Hepatocyte (in vitro differentiated cells): ENCODE data around the gene ZNF76.

ENCODE experiments used
- EZH2phosphoT487 ChIP-seq: fragments of 200-600 bp; sonication (generic); IDR thresholded peaks from one replicate; pipeline ENCODE4 v1.6.1; 2018; ENCODE audit warnings: antibody characterized with exemption, mild to moderate bottlenecking, low read depth, moderate library complexity; ENCODE audit not compliant: unreplicated experiment, severe bottlenecking
- TF ChIP-seq, protein P1 (sequence below): fragments of 200-600 bp; sonication (generic); IDR thresholded peaks from 2 replicates; pipeline ENCODE4 v1.5.1; 2016; ENCODE audit warnings: antibody characterized with exemption, mild to moderate bottlenecking; ENCODE audit not compliant: poor library complexity

DNA sequence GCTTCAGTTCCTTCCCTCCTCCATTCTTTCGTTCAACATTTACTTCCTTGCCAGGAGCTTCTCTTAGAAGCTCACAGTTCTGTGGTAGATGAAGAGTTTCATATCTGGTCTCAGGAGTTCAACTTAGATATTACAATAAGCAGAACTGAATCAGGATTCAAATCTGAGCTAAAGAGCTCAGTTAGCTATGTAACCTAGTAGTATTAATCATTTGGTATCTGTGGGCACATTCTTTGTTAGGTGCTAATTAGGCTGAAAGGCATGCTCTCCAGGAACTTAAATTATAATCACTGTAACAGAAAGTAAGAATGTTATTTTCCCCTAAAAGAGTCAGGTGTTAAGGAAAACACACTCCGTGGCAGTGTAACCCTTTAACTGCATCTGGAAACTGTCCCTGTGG, 8.4 kb downstream of the ZNF76 start:
- TF ChIP-seq, protein P1, sequence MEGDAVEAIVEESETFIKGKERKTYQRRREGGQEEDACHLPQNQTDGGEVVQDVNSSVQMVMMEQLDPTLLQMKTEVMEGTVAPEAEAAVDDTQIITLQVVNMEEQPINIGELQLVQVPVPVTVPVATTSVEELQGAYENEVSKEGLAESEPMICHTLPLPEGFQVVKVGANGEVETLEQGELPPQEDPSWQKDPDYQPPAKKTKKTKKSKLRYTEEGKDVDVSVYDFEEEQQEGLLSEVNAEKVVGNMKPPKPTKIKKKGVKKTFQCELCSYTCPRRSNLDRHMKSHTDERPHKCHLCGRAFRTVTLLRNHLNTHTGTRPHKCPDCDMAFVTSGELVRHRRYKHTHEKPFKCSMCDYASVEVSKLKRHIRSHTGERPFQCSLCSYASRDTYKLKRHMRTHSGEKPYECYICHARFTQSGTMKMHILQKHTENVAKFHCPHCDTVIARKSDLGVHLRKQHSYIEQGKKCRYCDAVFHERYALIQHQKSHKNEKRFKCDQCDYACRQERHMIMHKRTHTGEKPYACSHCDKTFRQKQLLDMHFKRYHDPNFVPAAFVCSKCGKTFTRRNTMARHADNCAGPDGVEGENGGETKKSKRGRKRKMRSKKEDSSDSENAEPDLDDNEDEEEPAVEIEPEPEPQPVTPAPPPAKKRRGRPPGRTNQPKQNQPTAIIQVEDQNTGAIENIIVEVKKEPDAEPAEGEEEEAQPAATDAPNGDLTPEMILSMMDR: no peak
- TF ChIP-seq EZH2phosphoT487: no peak
